Measurements from ENCODE around the gene SKOR1. TPM values are rescaled to one million over a fixed set of nuclear protein-coding genes. Genes with fewer than 3 reads are reported as not detected.

The SKOR1 gene
- polyA plus RNA-seq, 1 experiment = 0.02 TPM

GRCh38 chr15:67783303-67783702, 42.0 kb upstream of the SKOR1 start:
- Histone ChIP-seq H3K36me3 (ENCODE audit: control insufficient read depth, insufficient read depth, low read length) (0 out of 2 replicates have a peak, but pooled peaks cover 4% of the 10 kb centered on the region), H3K27me3 (ENCODE audit: control insufficient read depth, insufficient read depth, low read length) (no peaks in the 10 kb centered on the region), H3K4me3 (ENCODE audit: low read depth, low read length) (no peak overlapping the region)
- TF ChIP-seq CTCF (IDR thresholded peaks at IDR 0.05; ENCODE audit: insufficient read depth, low read depth, low read length) = no peak
- ChIA-PET POLR2A (no interaction called here), CTCF (interaction anchor here (1.1 kb wide), 1 partner anchor 11 kb away, joined by 3 read pairs; no protein-coding TSS in a partner anchor)
- DNase-seq (ENCODE audit: low read depth) = no peak

- Histone ChIP-seq H3K27me3 (ENCODE audit: control insufficient read depth, insufficient read depth, low read length) (no peaks in the 10 kb centered on the region), H3K36me3 (ENCODE audit: control insufficient read depth, insufficient read depth, low read length) (0 out of 2 replicates have a peak, but pooled peaks cover 4% of the 10 kb centered on the region), H3K4me3 (ENCODE audit: low read depth, low read length) (no peak overlapping the region)
- CTCF ChIA-PET = no interaction called here
- TF ChIP-seq CTCF (IDR thresholded peaks at IDR 0.05; ENCODE audit: insufficient read depth, low read depth, low read length) = no peak
- POLR2A ChIA-PET = no interaction called here
- no peak for DNase-seq (ENCODE audit: low read depth)
These were observed 41.1 kb upstream of the SKOR1 start for GRCh38 chr15:67784090-67784781.

GRCh38 chr15:67784856-67785430, 40.4 kb upstream of the SKOR1 start:
- ChIA-PET POLR2A (no interaction called here), CTCF (no interaction called here)
- no peak for DNase-seq (ENCODE audit: low read depth)
- H3K36me3 ChIP-seq (ENCODE audit: control insufficient read depth, insufficient read depth, low read length) = 0 out of 2 replicates have a peak, but pooled peaks cover 4% of the 10 kb centered on the region
- no peak for TF ChIP-seq CTCF (IDR thresholded peaks at IDR 0.05; ENCODE audit: insufficient read depth, low read depth, low read length)
- H3K27me3 ChIP-seq (ENCODE audit: control insufficient read depth, insufficient read depth, low read length) = no peaks in the 10 kb centered on the region
- H3K4me3 ChIP-seq (ENCODE audit: low read depth, low read length) = no peak overlapping the region

GRCh38 chr15:67785431-67785830, 39.9 kb upstream of the SKOR1 start:
- H3K4me3 ChIP-seq (ENCODE audit: low read depth, low read length) = no peak overlapping the region
- H3K36me3 ChIP-seq (ENCODE audit: control insufficient read depth, insufficient read depth, low read length) = 0 out of 2 replicates have a peak, but pooled peaks cover 4% of the 10 kb centered on the region
- DNase-seq (ENCODE audit: low read depth) = no peak
- ChIA-PET CTCF (no interaction called here), POLR2A (interaction anchor here (0.7 kb wide), 1 partner anchor 9 kb away, joined by 4 read pairs; no protein-coding TSS in a partner anchor)
- no peak for TF ChIP-seq CTCF (IDR thresholded peaks at IDR 0.05; ENCODE audit: insufficient read depth, low read depth, low read length)
- H3K27me3 ChIP-seq (ENCODE audit: control insufficient read depth, insufficient read depth, low read length) = no peaks in the 10 kb centered on the region

- no peaks in the 10 kb centered on the region for H3K27me3 ChIP-seq (ENCODE audit: control insufficient read depth, insufficient read depth, low read length)
- no peak overlapping the region for H3K4me3 ChIP-seq (ENCODE audit: low read depth, low read length)
- TF ChIP-seq CTCF (IDR thresholded peaks at IDR 0.05; ENCODE audit: insufficient read depth, low read depth, low read length) = no peak
- 0 out of 2 replicates have a peak, but pooled peaks cover 4% of the 10 kb centered on the region for H3K36me3 ChIP-seq (ENCODE audit: control insufficient read depth, insufficient read depth, low read length)
- DNase-seq (ENCODE audit: low read depth) = no peak
- ChIA-PET CTCF (interaction anchor here (0.6 kb wide), 1 partner anchor 1254 kb away, joined by 3 read pairs; no protein-coding TSS in a partner anchor), POLR2A (no interaction called here)
These were observed 38.7 kb upstream of the SKOR1 start for GRCh38 chr15:67786646-67787045.

Measured in BJ (cell line).